Spleen (tissue), 11 donors: ENCODE data around the gene FOXP1. TPM values are rescaled to one million over a fixed set of nuclear protein-coding genes. Genes with fewer than 3 reads are reported as not detected.

Experiments used
- DNase-seq: peaks from one replicate; pipeline ENCODE4 v3.0.0-alpha.2; 2020
- H3K27ac ChIP-seq, 8 donors: fragments of 200-600 bp; sonication (generic) in 7 of 8; 1 replicate in 4 of 8; 2 replicates in 4 of 8; pipeline versions ENCODE4 v1.5.0 to v1.8.0; 2016 to 2021; ENCODE audit warnings: inconsistent platforms in 4 of 8, mild to moderate bottlenecking in 4 of 8, moderate library complexity in 1 of 8
- H3K27me3 ChIP-seq, 7 donors: fragments of 200-600 bp; sonication (generic) in 6 of 7; replicated peaks in 1 of 7; 1 replicate in 4 of 7; 2 replicates in 3 of 7; pipeline versions ENCODE4 v1.5.0 to v1.8.0; 2016 to 2021; ENCODE audit warnings: inconsistent platforms in 3 of 7, mild to moderate bottlenecking in 1 of 7
- H3K36me3 ChIP-seq, 6 donors: fragments of 200-600 bp; sonication (generic) in 5 of 6; 1 replicate in 4 of 6; 2 replicates in 2 of 6; pipeline versions ENCODE4 v1.5.0 to v1.8.0; 2016 to 2021; ENCODE audit warnings: inconsistent platforms in 2 of 6
- H3K4me1 ChIP-seq, 6 donors: fragments of 200-600 bp; sonication (generic) in 5 of 6; 1 replicate in 3 of 6; 2 replicates in 3 of 6; pipeline versions ENCODE4 v1.5.0 to v1.8.0; 2016 to 2021; ENCODE audit warnings: inconsistent platforms in 3 of 6
- H3K4me3 ChIP-seq, 8 donors: fragments of 200-600 bp; sonication (generic) in 7 of 8; 1 replicate in 4 of 8; 2 replicates in 4 of 8; pipeline versions ENCODE4 v1.5.0 to v1.8.0; 2016 to 2021; ENCODE audit warnings: inconsistent platforms in 4 of 8, mild to moderate bottlenecking in 4 of 8, moderate library complexity in 2 of 8
- H3K9me3 ChIP-seq, 8 donors: fragments of 200-600 bp; sonication (generic) in 7 of 8; 1 replicate in 4 of 8; 2 replicates in 4 of 8; pipeline versions ENCODE4 v1.5.0 to v1.8.0; 2016 to 2021; ENCODE audit warnings: inconsistent platforms in 4 of 8
- CTCF ChIP-seq, 11 experiments: fragments of 200-600 bp in 7 of 11; fragments of 450-650 bp in 4 of 11; sonication (generic) in 4 of 11; IDR thresholded peaks in 8 of 11; conservative IDR thresholded peaks in 3 of 11; 1 replicate in 7 of 11; 2 replicates in 4 of 11; pipeline versions ENCODE4 v1.4.0 to v1.8.0; 2016 to 2021; ENCODE audit warnings: antibody characterized with exemption in 11 of 11, inconsistent platforms in 4 of 11, mild to moderate bottlenecking in 1 of 11
- POLR2A ChIP-seq, 3 donors: fragments of 450-650 bp; IDR thresholded peaks; one replicate each; pipeline ENCODE4 v1.5.1; 2017; ENCODE audit warnings: antibody characterized with exemption in 3 of 3, mild to moderate bottlenecking in 1 of 3
- POLR2AphosphoS5 ChIP-seq, 3 donors: sonication (generic); formaldehyde crosslinking; IDR thresholded peaks; one replicate each; pipeline ENCODE4 v1.5.1; 2017; ENCODE audit warnings: antibody characterized with exemption in 3 of 3
- WGBS, 5 donors: extraction: QIAGEN DNeasy Blood & Tissue Kit in 3 of 5; methylation state at CpG; one replicate each; pipeline versions ENCODE4 v1.1.5 to v1.1.7; 2013 to 2018; 5-methylcytosine and 5-hydroxymethylcytosine counted together
- intact Hi-C: fragments of 100-400 bp; cut with DNase I; formaldehyde crosslinking; loops from one replicate; pipeline ENCODE4 v1.15.0; 2023; ENCODE audit warnings: low total_unique reads
- polyA plus RNA-seq, 3 donors: library from polyadenylated mRNA; stranded (reverse); fragments of 200-250 nt; gene quantifications; one replicate each; pipeline ENCODE4 v1.2.1, GENCODE V29; 2013
- total RNA-seq, 7 donors: library from RNA; depleted of rRNA in 3 of 7; stranded (reverse); fragments of >200 nt in 3 of 7; fragmentation: NEBNext Ultra II Directional in 4 of 7; extraction: Animal tissue kit (Norgen Biotek cat#: 25700) in 4 of 7; gene quantifications; one replicate each; pipeline versions ENCODE4 v1.1.0 to v1.2.1, GENCODE V29; 2016 to 2021
- donor health status: healthy with polysubstance abuse.
- donor health status: DM: no; HTN: no; CAD: no; lungs with moderate emphysema.
- donor health status: DM: no; HTN: no; CAD: no.
- donor health status: Bipolar disorder and iron deficiency.
- donor health status: healthy.
- donor health status: DM: no; HTN: no; CAD: no.
- donor health status: DM: yes; HTN: yes; CAD: no.

FOXP1 gene
- total and polyA plus RNA-seq, 10 donors = 11.1 to 202 (median 153) TPM

- Histone ChIP-seq H3K4me3 (no peak overlapping the region), H3K27ac (no peak overlapping the region), H3K27me3 (no peaks in the 10 kb centered on the region), H3K36me3 (no peaks in the 10 kb centered on the region), H3K9me3 (no peaks in the 10 kb centered on the region), H3K4me1 (peaks cover 0 to 47% (median 8%) of the 10 kb centered on the region in 6 donors)
- DNase-seq = no peak
- no peak for TF ChIP-seq POLR2AphosphoS5 (IDR thresholded peaks at IDR 0.05)
- TF ChIP-seq CTCF (IDR thresholded peaks at IDR 0.05 in 8 of 11, conservative IDR thresholded peaks at IDR 0.05 in 3 of 11) = no peak
- no peak for TF ChIP-seq POLR2A (IDR thresholded peaks at IDR 0.05)
- intact Hi-C loops = no loop called here
- 48 to 74% (median 55%) methylated on average over 5 of the region's 5 CpGs for WGBS, 5 donors
These were observed 265.6 kb downstream of the FOXP1 start for GRCh38 chr3:71317749-71318457.

- H3K27me3 ChIP-seq = no peaks in the 10 kb centered on the region
These were observed 266.4 kb downstream of the FOXP1 start for GRCh38 chr3:71317140-71317539.

GRCh38 chr3:71316066-71316777 lies 267.3 kb downstream of the FOXP1 start:
- intact Hi-C loops = no loop called here
- Histone ChIP-seq H3K4me3 (no peak overlapping the region), H3K4me1 (peaks cover 0 to 55% (median 11%) of the 10 kb centered on the region in 6 donors), H3K27me3 (no peaks in the 10 kb centered on the region), H3K36me3 (no peaks in the 10 kb centered on the region), H3K9me3 (no peaks in the 10 kb centered on the region), H3K27ac (no peak overlapping the region)
- 75 to 84% (median 81%) methylated on average over 16 of the region's 16 CpGs for WGBS, 5 donors
- DNase-seq = no peak
- TF ChIP-seq CTCF (IDR thresholded peaks at IDR 0.05 in 8 of 11, conservative IDR thresholded peaks at IDR 0.05 in 3 of 11) (no peak), POLR2A (IDR thresholded peaks at IDR 0.05) (no peak), POLR2AphosphoS5 (IDR thresholded peaks at IDR 0.05) (no peak)

More at GRCh38 chr3:71317140-71317539, 266.4 kb downstream of the FOXP1 start:
- DNase-seq = no peak
- TF ChIP-seq POLR2AphosphoS5 (IDR thresholded peaks at IDR 0.05) = no peak
- no peak for TF ChIP-seq CTCF (IDR thresholded peaks at IDR 0.05 in 8 of 11, conservative IDR thresholded peaks at IDR 0.05 in 3 of 11)
- no peak for TF ChIP-seq POLR2A (IDR thresholded peaks at IDR 0.05)
- 90 to 94% (median 91%) methylated on average over 6 of the region's 6 CpGs for WGBS, 5 donors
- Histone ChIP-seq H3K27ac (no peak overlapping the region), H3K9me3 (no peaks in the 10 kb centered on the region), H3K36me3 (no peaks in the 10 kb centered on the region), H3K4me1 (peaks cover 0 to 51% (median 10%) of the 10 kb centered on the region in 6 donors), H3K4me3 (no peak overlapping the region)
- intact Hi-C loops = no loop called here

GRCh38 chr3:71315431-71315830 lies 268.1 kb downstream of the FOXP1 start:
- peaks cover 0 to 60% (median 15%) of the 10 kb centered on the region in 6 donors for H3K4me1 ChIP-seq
- H3K4me3 ChIP-seq = no peak overlapping the region
- intact Hi-C loops = no loop called here
- H3K36me3 ChIP-seq = no peaks in the 10 kb centered on the region
- TF ChIP-seq CTCF (IDR thresholded peaks at IDR 0.05 in 8 of 11, conservative IDR thresholded peaks at IDR 0.05 in 3 of 11) = no peak
- TF ChIP-seq POLR2AphosphoS5 (IDR thresholded peaks at IDR 0.05) = no peak
- TF ChIP-seq POLR2A (IDR thresholded peaks at IDR 0.05) = no peak
- 75 to 83% (median 78%) methylated on average over 2 of the region's 2 CpGs for WGBS, 5 donors
- DNase-seq = no peak
- H3K27ac ChIP-seq = no peak overlapping the region
- H3K27me3 ChIP-seq = no peaks in the 10 kb centered on the region
- no peaks in the 10 kb centered on the region for H3K9me3 ChIP-seq
